HepG2 (cell line): ENCODE measurements around the gene KREMEN1. TPM values are rescaled to one million over a fixed set of nuclear protein-coding genes. Genes with fewer than 3 reads are reported as not detected.
"Not testable (repeated sequence)": the region's sequence is repeated elsewhere in the genome, so short reads cannot be mapped to it uniquely, and the experiment has no call there.

Experiments used
- ATAC-seq: fragments of 200-7000 bp; cut with Tn5 transposase; 3 replicates; pipeline ENCODE4 v1.9.1; 2020; ENCODE audit warnings: mild to moderate bottlenecking, moderate library complexity
- BruUV-seq: library from RNA; stranded (reverse); fragments of 400-500 nt; replicated peaks from 2 replicates; lab custom pipeline; 2021; lab: Mats Ljungman, UMichigan
- CTCF ChIA-PET: fragments of 300-600 bp; formaldehyde crosslinking; extraction: SDS; loops from one replicate; lab custom pipeline; 2021; ENCODE audit warnings: low total read pairs, inconsistent platforms, low intra/inter-chr PET ratio; lab: Yijun Ruan, JAX
- POLR2A ChIA-PET: fragments of 350-600 bp; sonication (Branson Sonifier 250); formaldehyde crosslinking; loops from one replicate; lab custom pipeline; 2020; ENCODE audit warnings: antibody characterized with exemption, inconsistent platforms; lab: Yijun Ruan, JAX
- DNase-seq: peaks from one replicate; pipeline ENCODE4 v3.0.0-alpha.2; 2015; ENCODE audit warnings: low spot score
- FAIRE-seq: peaks from 3 replicates; lab custom pipeline; 2011; peaks lifted over from hg19 to GRCh38; lab: Jason Lieb, UNC
- H2AFZ ChIP-seq: one replicate; pipeline ENCODE4 v1.6.1; 2011; ENCODE audit warnings: low read length, inconsistent platforms
- H3K27ac ChIP-seq: fragments of 300-600 bp; 3 replicates; pipeline ENCODE4 v1.8.0; 2011; ENCODE audit warnings: mixed run types, mild to moderate bottlenecking, mixed read lengths, low read length, inconsistent platforms; ENCODE audit not compliant: insufficient read depth; ENCODE audit errors: extremely low read length
- H3K27me3 ChIP-seq, 2 experiments: fragments of 200-600 bp in 1 of 2; 2 replicates in 1 of 2; 3 replicates in 1 of 2; pipeline versions ENCODE4 v1.6.0 to v1.8.0; 2011; ENCODE audit warnings: low read length in 2 of 2, mild to moderate bottlenecking in 2 of 2, moderate library complexity in 2 of 2, inconsistent platforms in 1 of 2; ENCODE audit not compliant: insufficient read depth in 2 of 2, control insufficient read depth in 1 of 2
- H3K36me3 ChIP-seq, 2 experiments: fragments of 200-600 bp in 1 of 2; replicated peaks in 1 of 2; 2 replicates in 1 of 2; 3 replicates in 1 of 2; pipeline versions ENCODE4 v1.5.1 to v1.8.0; 2011; ENCODE audit warnings: low read length in 2 of 2, inconsistent platforms in 1 of 2; ENCODE audit not compliant: insufficient read depth in 2 of 2, control insufficient read depth in 1 of 2
- H3K4me1 ChIP-seq: 2 replicates; pipeline ENCODE4 v1.5.1; 2012; ENCODE audit warnings: low read length, inconsistent platforms; ENCODE audit not compliant: insufficient read depth
- H3K4me2 ChIP-seq: 2 replicates; pipeline ENCODE4 v1.6.0; 2011; ENCODE audit warnings: low read depth, low read length, inconsistent platforms
- H3K4me3 ChIP-seq, 3 experiments: fragments of 200-600 bp in 1 of 3; sonication (generic), shearing (Covaris generic) in 1 of 3; replicated peaks in 1 of 3; 2 replicates each; pipeline ENCODE4 v1.5.1; 2011 to 2016; ENCODE audit warnings: low read length in 3 of 3, inconsistent platforms in 2 of 3, low read depth in 2 of 3, mild to moderate bottlenecking in 2 of 3, control low read depth in 1 of 3, mixed read lengths in 1 of 3; ENCODE audit not compliant: insufficient read depth in 1 of 3
- H3K79me2 ChIP-seq: one replicate; pipeline ENCODE4 v1.6.1; 2011; ENCODE audit warnings: low read length, inconsistent platforms; ENCODE audit not compliant: insufficient read depth
- H3K9ac ChIP-seq: 2 replicates; pipeline ENCODE4 v1.6.0; 2011; ENCODE audit warnings: mild to moderate bottlenecking, low read depth, low read length, inconsistent platforms; ENCODE audit not compliant: insufficient read depth
- H3K9me3 ChIP-seq: 2 replicates; pipeline ENCODE4 v1.5.1; 2012; ENCODE audit warnings: mild to moderate bottlenecking, low read length
- H4K20me1 ChIP-seq: 2 replicates; pipeline ENCODE4 v1.6.0; 2011; ENCODE audit warnings: inconsistent platforms, mild to moderate bottlenecking, low read length, moderate library complexity; ENCODE audit not compliant: insufficient read depth
- CEBPB ChIP-seq: IDR thresholded peaks from 2 replicates; pipeline ENCODE4 v1.6.1; 2011; ENCODE audit warnings: low read depth, low read length, improper control_type of control experiment, borderline replicate concordance
- CEBPG ChIP-seq: IDR thresholded peaks from 2 replicates; pipeline ENCODE4 v1.6.1; 2016
- HOXA3 ChIP-seq: sonication (generic); formaldehyde crosslinking; IDR thresholded peaks from 2 replicates; pipeline ENCODE4 v1.5.0; 2020; ENCODE audit warnings: missing genetic modification reagents
- JDP2 ChIP-seq: sonication (generic); formaldehyde crosslinking; IDR thresholded peaks from 2 replicates; pipeline ENCODE4 v1.8.1; 2022; ENCODE audit warnings: missing genetic modification reagents, borderline replicate concordance
- SOX13 ChIP-seq, 3 experiments: fragments of 450-650 bp in 1 of 3; sonication (generic) in 1 of 3; formaldehyde crosslinking in 1 of 3; IDR thresholded peaks in 2 of 3; conservative IDR thresholded peaks in 1 of 3; 2 replicates each; pipeline versions ENCODE4 v1.5.0 to v1.6.1; 2016 to 2020; ENCODE audit warnings: antibody characterized with exemption in 1 of 3, mild to moderate bottlenecking in 1 of 3, missing compliant biosample characterization in 1 of 3, missing genetic modification reagents in 1 of 3, moderate library complexity in 1 of 3
- SOX5 ChIP-seq: IDR thresholded peaks from 2 replicates; pipeline ENCODE4 v1.6.1; 2016; ENCODE audit warnings: borderline replicate concordance
- ZNF263 ChIP-seq: sonication (generic); formaldehyde crosslinking; IDR thresholded peaks from 2 replicates; pipeline ENCODE4 v1.4.0; 2020; ENCODE audit warnings: missing genetic modification reagents
- ZNF317 ChIP-seq: sonication (generic); formaldehyde crosslinking; IDR thresholded peaks from 2 replicates; pipeline ENCODE4 v1.5.0; 2020; ENCODE audit warnings: mild to moderate bottlenecking, missing genetic modification reagents
- WGBS: methylation state at CpG from one replicate; pipeline ENCODE4 v1.1.6; 2017; ENCODE audit warnings: low lambda C conversion rate; 5-methylcytosine and 5-hydroxymethylcytosine counted together
- in situ Hi-C: cut with HindIII; loops from 2 replicates; pipeline ENCODE4 v1.10.0; 2017; ENCODE audit warnings: low pct_unique_long_range_greater_than_20kb; ENCODE audit not compliant: extremely low pct_ligation_motif_present
- intact Hi-C: fragments of 100-400 bp; cut with micrococcal nuclease; formaldehyde crosslinking; loops from one replicate; pipeline ENCODE4 v1.10.0; 2022; ENCODE audit not compliant: unreplicated experiment
- polyA plus RNA-seq, 8 experiments: library from polyadenylated mRNA; depleted of rRNA in 3 of 8; stranded (reverse) in 7 of 8; unstranded in 1 of 8; fragments of >200 nt; fragmentation: Illumina TruSeq in 4 of 8; extraction: Trizol in 4 of 8; gene quantifications; 2 replicates each; pipeline versions ENCODE4 v1.2.1 to v1.2.3, GENCODE V29; 2011 to 2016; ENCODE audit warnings: low read depth in 4 of 8, missing spikeins in 1 of 8, mixed read lengths in 1 of 8; ENCODE audit not compliant: insufficient read depth in 1 of 8
- total RNA-seq, 5 experiments: library from RNA; depleted of rRNA; stranded (reverse); fragments of >200 nt; fragmentation: Illumina TruSeq; extraction: Trizol; gene quantifications; 2 replicates each; pipeline ENCODE4 v1.2.3, GENCODE V29; 2016; ENCODE audit warnings: low read depth in 1 of 5

KREMEN1 gene
- total and polyA plus RNA-seq, 2 of the 13 experiments (the other 11 are each of a cell fraction or from before 2014, with no cell fraction given): 9.8 to 13.8 TPM

- CTCF ChIA-PET, in situ Hi-C loops, BruUV-seq, H3K27me3 ChIP-seq, H3K9ac ChIP-seq, POLR2A ChIA-PET, H3K4me2 ChIP-seq, H3K27ac ChIP-seq, H3K9me3 ChIP-seq, FAIRE-seq, H3K36me3 ChIP-seq, DNase-seq, H2AFZ ChIP-seq, intact Hi-C loops: not testable (repeated sequence)
- peaks cover 39% of the 10 kb centered on the region for H3K4me1 ChIP-seq
- 90% methylated on average over 6 of the region's 7 CpGs for WGBS
- 0 out of 2 replicates have a peak, but pooled peaks have one; percentile 33 for TF ChIP-seq ZNF263
- TF ChIP-seq, all 625 proteins: peak for 1; not testable (repeated sequence) for 624
- not testable (repeated sequence) for ATAC-seq, H3K4me3 ChIP-seq, H4K20me1 ChIP-seq, H3K79me2 ChIP-seq
Observed at GRCh38 chr22:29120098-29120912, 47.5 kb downstream of the KREMEN1 start.

- no peak overlapping the region for H3K4me3 ChIP-seq
- ChIA-PET CTCF (no interaction called here), POLR2A (no interaction called here)
- no peaks in the 10 kb centered on the region for H3K27me3 ChIP-seq
- H4K20me1 ChIP-seq: no peaks in the 10 kb centered on the region
- no peak overlapping the region for H3K4me2 ChIP-seq
- no peak overlapping the region for H3K9ac ChIP-seq
- H3K27ac ChIP-seq: no peak overlapping the region
- TF ChIP-seq SOX5 (CRISPR knock-in tag) (peak; percentile 8; the same call in 1 of the 2 replicates), SOX13 (IDR thresholded peaks at IDR 0.05) (no peak), SOX13 (CRISPR knock-in tag; conservative IDR thresholded peaks at IDR 0.05 in 1 of 2, IDR thresholded peaks at IDR 0.05 in 1 of 2) (peak in 1 of 2 experiments; percentile 68; a peak in 2 of 4 replicates), CEBPG (CRISPR knock-in tag) (peak; percentile 73), JDP2 (CRISPR knock-in tag) (no peak), HOXA3 (CRISPR knock-in tag) (no peak), CEBPB (peak; percentile 92), ZNF317 (CRISPR knock-in tag) (no peak)
- H3K9me3 ChIP-seq: no peaks in the 10 kb centered on the region
- H3K79me2 ChIP-seq: no peaks in the 10 kb centered on the region
- intact Hi-C loops: no loop called here
- H3K36me3 ChIP-seq: no peaks in the 10 kb centered on the region
- BruUV-seq: no TSS peak
- DNase-seq: no peak
- H2AFZ ChIP-seq: no peak overlapping the region
- no peak for FAIRE-seq
- WGBS: 73% methylated on average over 5 of the region's 5 CpGs
- in situ Hi-C loops: no loop called here
- no peak for ATAC-seq
- H3K4me1 ChIP-seq: peaks cover 32% of the 10 kb centered on the region
Observed at GRCh38 chr22:29121124-29121523, 48.3 kb downstream of the KREMEN1 start.
